ENCODE results near the gene RGR.
"Not testable (repeated sequence)": the region's sequence is repeated elsewhere in the genome, so short reads cannot be mapped to it uniquely, and the experiment has no call there.

RGR gene

GRCh38 chr10:84269773-84270172, 24.9 kb downstream of the RGR start:
- DNase-seq (ENCODE audit: low read depth): peak; percentile 82
- no peak overlapping the region for H3K4me3 ChIP-seq (ENCODE audit: low read depth, low read length)
- TF ChIP-seq, protein P1, sequence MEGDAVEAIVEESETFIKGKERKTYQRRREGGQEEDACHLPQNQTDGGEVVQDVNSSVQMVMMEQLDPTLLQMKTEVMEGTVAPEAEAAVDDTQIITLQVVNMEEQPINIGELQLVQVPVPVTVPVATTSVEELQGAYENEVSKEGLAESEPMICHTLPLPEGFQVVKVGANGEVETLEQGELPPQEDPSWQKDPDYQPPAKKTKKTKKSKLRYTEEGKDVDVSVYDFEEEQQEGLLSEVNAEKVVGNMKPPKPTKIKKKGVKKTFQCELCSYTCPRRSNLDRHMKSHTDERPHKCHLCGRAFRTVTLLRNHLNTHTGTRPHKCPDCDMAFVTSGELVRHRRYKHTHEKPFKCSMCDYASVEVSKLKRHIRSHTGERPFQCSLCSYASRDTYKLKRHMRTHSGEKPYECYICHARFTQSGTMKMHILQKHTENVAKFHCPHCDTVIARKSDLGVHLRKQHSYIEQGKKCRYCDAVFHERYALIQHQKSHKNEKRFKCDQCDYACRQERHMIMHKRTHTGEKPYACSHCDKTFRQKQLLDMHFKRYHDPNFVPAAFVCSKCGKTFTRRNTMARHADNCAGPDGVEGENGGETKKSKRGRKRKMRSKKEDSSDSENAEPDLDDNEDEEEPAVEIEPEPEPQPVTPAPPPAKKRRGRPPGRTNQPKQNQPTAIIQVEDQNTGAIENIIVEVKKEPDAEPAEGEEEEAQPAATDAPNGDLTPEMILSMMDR (conservative IDR thresholded peaks at IDR 0.05; ENCODE audit: low read depth, low read length): no peak

DNA sequence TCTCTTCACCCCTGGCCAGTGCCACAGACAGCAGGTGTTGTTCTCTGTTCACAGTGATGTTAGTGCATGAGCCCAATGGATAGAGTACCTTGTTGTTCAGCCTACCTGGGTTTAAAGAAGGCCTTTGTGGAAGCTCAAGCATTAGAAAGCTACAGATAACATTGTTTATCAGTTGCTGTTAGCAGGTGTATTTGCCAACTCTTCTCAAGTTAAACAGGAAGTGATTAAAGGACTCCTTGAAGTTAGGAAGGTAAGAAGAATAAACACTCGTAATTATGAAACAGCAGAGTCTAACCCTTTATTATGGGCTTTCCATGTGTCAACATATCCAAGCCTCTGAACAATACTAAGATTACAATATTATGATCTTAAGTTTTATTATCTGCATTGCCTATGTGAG, 25.9 kb downstream of the RGR start:
- H3K4me3 ChIP-seq (ENCODE audit: low read depth, low read length): no peak overlapping the region
- TF ChIP-seq, protein P1 (conservative IDR thresholded peaks at IDR 0.05; ENCODE audit: low read depth, low read length): no peak
- DNase-seq (ENCODE audit: low read depth): no peak

DNA sequence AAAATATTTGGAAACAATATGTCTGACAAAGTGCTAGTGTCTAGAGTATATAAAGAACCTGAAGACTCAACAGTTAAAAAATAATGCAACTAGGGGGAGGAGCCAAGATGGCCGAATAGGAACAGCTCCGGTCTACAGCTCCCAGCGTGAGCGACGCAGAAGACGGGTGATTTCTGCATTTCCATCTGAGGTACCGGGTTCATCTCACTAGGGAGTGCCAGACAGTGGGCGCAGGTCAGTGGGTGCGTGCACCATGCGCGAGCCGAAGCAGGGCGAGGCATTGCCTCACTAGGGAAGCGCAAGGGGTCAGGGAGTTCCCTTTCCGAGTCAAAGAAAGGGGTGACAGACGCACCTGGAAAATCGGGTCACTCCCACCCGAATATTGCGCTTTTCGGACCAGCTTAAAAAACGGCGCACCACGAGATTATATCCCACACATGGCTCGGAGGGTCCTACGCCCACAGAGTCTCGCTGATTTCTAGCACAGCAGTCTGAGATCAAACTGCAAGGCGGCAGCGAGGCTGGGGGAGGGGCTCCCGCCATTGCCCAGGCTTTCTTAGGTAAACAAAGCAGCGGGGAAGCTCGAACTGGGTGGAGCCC, 35.1 kb downstream of the RGR start:
- DNase-seq (ENCODE audit: low read depth); H3K4me3 ChIP-seq (ENCODE audit: low read depth, low read length): not testable (repeated sequence)

DNA sequence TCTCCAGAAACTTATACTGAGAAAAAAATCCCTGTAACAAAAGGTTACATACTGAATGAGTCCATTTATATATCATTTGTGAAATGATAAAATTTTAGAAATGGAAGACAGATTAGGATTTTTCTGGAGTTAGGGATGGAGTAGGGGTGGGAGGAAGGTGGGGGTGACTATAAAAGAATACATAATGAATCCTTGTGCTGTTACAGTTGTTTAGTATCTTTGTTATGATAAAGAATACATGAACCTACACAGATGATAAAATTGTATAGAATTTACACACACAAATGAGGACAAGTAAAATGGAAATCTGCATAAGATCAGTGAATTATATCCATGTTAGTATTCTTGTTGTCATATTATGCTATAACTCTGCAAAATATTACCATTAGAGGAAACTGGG, 41.8 kb downstream of the RGR start:
- TF ChIP-seq, protein P1 (conservative IDR thresholded peaks at IDR 0.05; ENCODE audit: low read depth, low read length): no peak
- DNase-seq (ENCODE audit: low read depth): no peak
- no peak overlapping the region for H3K4me3 ChIP-seq (ENCODE audit: low read depth, low read length)

DNA sequence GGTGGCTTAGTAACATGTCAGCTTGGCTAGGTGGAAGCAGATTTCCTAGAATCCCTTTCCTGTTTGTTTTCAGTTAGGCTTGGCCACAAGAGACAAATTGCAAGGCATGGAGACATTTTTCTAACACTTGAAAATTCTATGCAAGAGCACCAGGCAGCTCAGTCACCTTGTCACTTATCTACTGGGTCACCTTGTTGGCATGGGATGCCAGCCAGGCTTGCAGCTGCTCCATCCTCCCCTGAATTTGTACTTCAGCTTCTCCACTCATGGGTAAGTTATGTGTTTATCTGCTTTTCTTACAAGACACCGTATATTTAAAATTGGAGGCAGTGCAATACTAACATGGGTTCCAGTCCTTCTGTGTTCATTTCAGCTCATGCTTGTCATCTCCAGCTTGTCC, 43.3 kb downstream of the RGR start:
- no peak for DNase-seq (ENCODE audit: low read depth)
- TF ChIP-seq, protein P1 (conservative IDR thresholded peaks at IDR 0.05; ENCODE audit: low read depth, low read length): no peak

GRCh38 chr10:84289521-84290200, 44.8 kb downstream of the RGR start:
- H3K4me3 ChIP-seq (ENCODE audit: low read depth, low read length): no peak overlapping the region
- TF ChIP-seq, protein P1 (conservative IDR thresholded peaks at IDR 0.05; ENCODE audit: low read depth, low read length): no peak
- no peak for DNase-seq (ENCODE audit: low read depth)

More for the DNA sequence above, 43.3 kb downstream of the RGR start:
- H3K4me3 ChIP-seq (ENCODE audit: low read depth, low read length): no peak overlapping the region

DNA sequence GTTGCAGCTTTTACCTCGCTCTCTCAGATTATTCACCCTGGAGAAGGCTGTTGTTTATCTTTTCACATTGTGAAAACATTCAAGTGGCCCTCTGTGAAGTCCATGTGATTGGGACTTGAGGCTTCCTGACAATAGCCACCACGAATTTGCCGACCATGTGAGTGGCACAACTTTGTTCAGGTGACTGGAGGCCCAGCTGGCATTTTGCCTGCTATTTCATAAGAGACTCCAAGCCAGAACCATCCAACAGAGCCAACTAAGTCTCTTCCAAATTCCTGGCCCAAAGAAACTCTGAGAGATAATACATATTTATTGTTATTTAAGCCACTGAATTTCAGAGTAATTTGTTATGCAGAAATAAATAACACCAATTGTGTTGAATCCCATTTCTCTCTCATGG, 45.4 kb downstream of the RGR start:
- H3K4me3 ChIP-seq (ENCODE audit: low read depth, low read length): no peak overlapping the region
- DNase-seq (ENCODE audit: low read depth): no peak
- TF ChIP-seq, protein P1 (conservative IDR thresholded peaks at IDR 0.05; ENCODE audit: low read depth, low read length): no peak
